H9 (cell line): Measurements from ENCODE around the gene DCHS1. TPM values are rescaled to one million over a fixed set of nuclear protein-coding genes. Genes with fewer than 3 reads are reported as not detected.

Experiments
- DNase-seq: peaks from one replicate; pipeline ENCODE4 v3.0.0-alpha.2; 2017
- H2AFZ ChIP-seq: one replicate; pipeline ENCODE4 v1.6.1; 2013; ENCODE audit warnings: mild to moderate bottlenecking, low read length, control low read depth, moderate library complexity
- H2AK5ac ChIP-seq: 2 replicates; pipeline ENCODE4 v1.6.1; 2013; ENCODE audit warnings: low read length, control low read depth, mixed read lengths; ENCODE audit not compliant: insufficient read length
- H2BK120ac ChIP-seq: one replicate; pipeline ENCODE4 v1.6.1; 2013; ENCODE audit warnings: low read depth, mild to moderate bottlenecking, low read length, control low read depth, inconsistent platforms; ENCODE audit not compliant: poor library complexity, severe bottlenecking
- H2BK12ac ChIP-seq: 2 replicates; pipeline ENCODE4 v1.6.1; 2013; ENCODE audit warnings: low read length, control low read depth, mixed read lengths, low read depth; ENCODE audit not compliant: insufficient read length
- H2BK15ac ChIP-seq: 2 replicates; pipeline ENCODE4 v1.6.1; 2013; ENCODE audit warnings: low read depth, low read length, control low read depth
- H2BK20ac ChIP-seq: one replicate; pipeline ENCODE4 v1.6.1; 2013; ENCODE audit warnings: low read depth, mild to moderate bottlenecking, low read length, control low read depth, inconsistent platforms; ENCODE audit not compliant: poor library complexity, severe bottlenecking
- H2BK5ac ChIP-seq: 2 replicates; pipeline ENCODE4 v1.6.1; 2013; ENCODE audit warnings: low read length, control low read depth, mixed read lengths; ENCODE audit not compliant: insufficient read length
- H3K14ac ChIP-seq: 2 replicates; pipeline ENCODE4 v1.6.1; 2013; ENCODE audit warnings: low read length, control low read depth; ENCODE audit not compliant: insufficient read depth
- H3K18ac ChIP-seq: 2 replicates; pipeline ENCODE4 v1.6.1; 2013; ENCODE audit warnings: low read depth, mild to moderate bottlenecking, mixed read lengths, low read length, control low read depth; ENCODE audit not compliant: insufficient read length
- H3K23ac ChIP-seq: 2 replicates; pipeline ENCODE4 v1.6.1; 2013; ENCODE audit warnings: low read length, control low read depth, mixed read lengths, low read depth; ENCODE audit not compliant: insufficient read length
- H3K23me2 ChIP-seq: 2 replicates; pipeline ENCODE4 v1.6.1; 2013; ENCODE audit warnings: low read depth, mild to moderate bottlenecking, mixed read lengths, low read length, control low read depth; ENCODE audit not compliant: insufficient read length, poor library complexity, severe bottlenecking
- H3K27ac ChIP-seq: 2 replicates; pipeline ENCODE4 v1.5.1; 2013; ENCODE audit warnings: low read length, control low read depth, mixed read lengths, low read depth; ENCODE audit not compliant: insufficient read length
- H3K27me3 ChIP-seq: 2 replicates; pipeline ENCODE4 v1.6.1; 2013; ENCODE audit warnings: low read length, control low read depth, inconsistent platforms; ENCODE audit not compliant: insufficient read depth
- H3K4ac ChIP-seq: 2 replicates; pipeline ENCODE4 v1.6.1; 2013; ENCODE audit warnings: low read depth, mild to moderate bottlenecking, control low read depth, inconsistent platforms, low read length, moderate library complexity
- H3K4me1 ChIP-seq: 2 replicates; pipeline ENCODE4 v1.6.1; 2013; ENCODE audit warnings: low read length, control low read depth, inconsistent platforms; ENCODE audit not compliant: insufficient read depth
- H3K4me2 ChIP-seq: 2 replicates; pipeline ENCODE4 v1.6.1; 2013; ENCODE audit warnings: low read length, control low read depth, mixed read lengths; ENCODE audit not compliant: insufficient read length, insufficient read depth
- H3K56ac ChIP-seq: 2 replicates; pipeline ENCODE4 v1.6.1; 2013; ENCODE audit warnings: low read depth, mild to moderate bottlenecking, mixed read lengths, low read length, control low read depth; ENCODE audit not compliant: insufficient read length
- H3K79me1 ChIP-seq: 2 replicates; pipeline ENCODE4 v1.6.1; 2013; ENCODE audit warnings: low read depth, mild to moderate bottlenecking, moderate library complexity, low read length, control low read depth, inconsistent platforms; ENCODE audit not compliant: insufficient read depth, poor library complexity, severe bottlenecking
- H3K79me2 ChIP-seq: 2 replicates; pipeline ENCODE4 v1.6.1; 2013; ENCODE audit warnings: low read length, control low read depth, inconsistent platforms; ENCODE audit not compliant: insufficient read depth
- H3K9ac ChIP-seq: 2 replicates; pipeline ENCODE4 v1.6.1; 2013; ENCODE audit warnings: low read length, control low read depth, mixed read lengths; ENCODE audit not compliant: insufficient read length; ENCODE audit errors: extremely low read depth
- H3K9me3 ChIP-seq: one replicate; pipeline ENCODE4 v1.6.1; 2013; ENCODE audit warnings: low read depth, low read length, inconsistent platforms; ENCODE audit not compliant: control insufficient read depth
- H3T11ph ChIP-seq: one replicate; pipeline ENCODE4 v1.6.1; 2013; ENCODE audit warnings: mild to moderate bottlenecking, low read length, control low read depth, inconsistent platforms
- H4K20me1 ChIP-seq: one replicate; pipeline ENCODE4 v1.6.1; 2013; ENCODE audit not compliant: control insufficient read depth, insufficient read length, insufficient read depth
- H4K5ac ChIP-seq: 2 replicates; pipeline ENCODE4 v1.6.1; 2013; ENCODE audit warnings: low read depth, mild to moderate bottlenecking, mixed read lengths, low read length, control low read depth; ENCODE audit not compliant: insufficient read length
- H4K8ac ChIP-seq: replicated peaks from 2 replicates; pipeline ENCODE4 v1.6.1; 2013; ENCODE audit warnings: low read length, control low read depth, mixed read lengths, low read depth; ENCODE audit not compliant: insufficient read length
- H4K91ac ChIP-seq: 2 replicates; pipeline ENCODE4 v1.6.1; 2013; ENCODE audit warnings: low read depth, mild to moderate bottlenecking, moderate library complexity, mixed read lengths, low read length, control low read depth; ENCODE audit not compliant: insufficient read length
- H3K27ac Mint-ChIP-seq, 3 experiments: 2 replicates in 2 of 3; 3 replicates in 1 of 3; pipeline ENCODE4 v1.8.0; 2020 to 2021; ENCODE audit warnings: mixed read lengths in 3 of 3, mild to moderate bottlenecking in 1 of 3, moderate library complexity in 1 of 3
- H3K27me3 Mint-ChIP-seq: 2 replicates; pipeline ENCODE4 v1.8.0; 2021; ENCODE audit warnings: low read depth, mild to moderate bottlenecking, moderate library complexity, mixed read lengths
- H3K36me3 Mint-ChIP-seq, 3 experiments: 2 replicates in 2 of 3; 3 replicates in 1 of 3; pipeline ENCODE4 v1.8.0; 2020 to 2021; ENCODE audit warnings: low read depth in 3 of 3, mixed read lengths in 3 of 3; ENCODE audit not compliant: insufficient read depth in 1 of 3
- H3K4me1 Mint-ChIP-seq, 2 experiments: 2 replicates each; pipeline ENCODE4 v1.8.0; 2020; ENCODE audit warnings: mixed read lengths in 2 of 2
- H3K4me3 Mint-ChIP-seq, 2 experiments: 2 replicates in 1 of 2; 3 replicates in 1 of 2; pipeline ENCODE4 v1.8.0; 2020 to 2021; ENCODE audit warnings: mild to moderate bottlenecking in 2 of 2, mixed read lengths in 2 of 2, moderate library complexity in 1 of 2
- H3K9me3 Mint-ChIP-seq, 2 experiments: 2 replicates in 1 of 2; 3 replicates in 1 of 2; pipeline ENCODE4 v1.8.0; 2020; ENCODE audit warnings: mild to moderate bottlenecking in 2 of 2, mixed read lengths in 2 of 2, moderate library complexity in 1 of 2
- CTCF ChIP-seq: fragments of 200-600 bp; sonication (generic); conservative IDR thresholded peaks from 3 replicates; pipeline ENCODE4 v1.8.0; 2021; ENCODE audit warnings: antibody characterized with exemption, mild to moderate bottlenecking
- WGBS: extraction: QIAGEN DNeasy Blood & Tissue Kit; methylation state at CpG from one replicate; pipeline ENCODE4 v1.1.7; 2013; ENCODE audit warnings: missing lambda C conversion rate, low lambda C conversion rate, mixed read lengths; ENCODE audit not compliant: insufficient read length; ENCODE audit errors: extremely low coverage; 5-methylcytosine and 5-hydroxymethylcytosine counted together
- total RNA-seq: library from RNA; stranded (reverse); gene quantifications from 2 replicates; pipeline ENCODE4 v1.2.1, GENCODE V29; 2021

Gene DCHS1
- total RNA-seq, 1 experiment from 2014 or later, result 12.5 TPM

GRCh38 chr11:6636480-6636879 lies 19.1 kb downstream of the DCHS1 start:
- peaks cover 16% of the 10 kb centered on the region for H3K27me3 Mint-ChIP-seq
- Histone ChIP-seq H4K5ac (no peak overlapping the region), H2BK15ac (no peak overlapping the region), H4K91ac (no peak overlapping the region), H3K18ac (no peak overlapping the region), H3K4me2 (no peak overlapping the region), H2AK5ac (no peak overlapping the region), H2BK20ac (no peak overlapping the region), H2BK120ac (no peak overlapping the region), H3K23me2 (no peaks in the 10 kb centered on the region), H3K4me1 (no peaks in the 10 kb centered on the region), H4K20me1 (no peaks in the 10 kb centered on the region), H2AFZ (no peak overlapping the region), H3K9ac (no peak overlapping the region), H3T11ph (no peak overlapping the region), H3K9me3 (no peaks in the 10 kb centered on the region), H3K79me1 (no peaks in the 10 kb centered on the region), H3K79me2 (no peaks in the 10 kb centered on the region), H3K4ac (no peak overlapping the region), H3K23ac (no peak overlapping the region), H3K27ac (no peak overlapping the region), H3K56ac (no peak overlapping the region), H3K27me3 (no peaks in the 10 kb centered on the region; the same call in 1 of the 2 replicates), H3K14ac (no peak overlapping the region), H2BK5ac (no peak overlapping the region), H4K8ac (no peak overlapping the region), H2BK12ac (no peak overlapping the region)
- no peaks in the 10 kb centered on the region for H3K9me3 Mint-ChIP-seq
- no peaks in the 10 kb centered on the region for H3K4me1 Mint-ChIP-seq
- no peak for TF ChIP-seq CTCF
- no peak for DNase-seq
- WGBS, result no CpG with 5 or more reads among the region's 3 CpGs
- H3K27ac Mint-ChIP-seq, result no peak overlapping the region
- H3K4me3 Mint-ChIP-seq, result no peak overlapping the region
- H3K36me3 Mint-ChIP-seq, result peaks cover 0 to 5% (median 4%) of the 10 kb centered on the region in 3 experiments; a peak in 5 of 7 replicates
